T-helper 1 cell (primary cell): ENCODE data around the gene SEMA3A.
A peak's percentile ranks its signal among the peaks of the same experiment; 100 is the strongest.
"Not testable (repeated sequence)": the region's sequence is repeated elsewhere in the genome, so short reads cannot be mapped to it uniquely, and the experiment has no call there.

Experiments used
- DNase-seq, 5 donors: peaks; one replicate each; pipeline ENCODE4 v3.0.0-alpha.2; 2012 to 2020

SEMA3A gene

DNA sequence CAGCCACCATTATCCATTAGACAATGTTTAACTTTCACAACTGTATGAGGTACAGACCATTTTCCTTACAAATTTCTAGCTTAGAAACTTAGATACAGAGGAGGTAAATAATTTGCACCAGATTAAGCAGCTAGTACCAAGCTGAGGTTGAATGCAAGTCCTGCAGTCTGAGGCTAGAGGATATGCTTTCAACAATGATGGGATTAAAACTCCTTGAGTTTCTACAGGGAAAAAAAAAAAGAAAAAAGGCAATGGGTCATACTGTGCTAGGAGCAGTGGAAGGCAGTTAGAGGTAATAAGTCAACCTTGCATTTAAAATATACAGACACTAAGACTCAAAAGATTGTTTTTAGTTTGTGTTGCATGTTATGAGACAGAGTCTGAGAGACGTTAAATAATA, 86.5 kb downstream of the SEMA3A start:
- no peak for DNase-seq

DNA sequence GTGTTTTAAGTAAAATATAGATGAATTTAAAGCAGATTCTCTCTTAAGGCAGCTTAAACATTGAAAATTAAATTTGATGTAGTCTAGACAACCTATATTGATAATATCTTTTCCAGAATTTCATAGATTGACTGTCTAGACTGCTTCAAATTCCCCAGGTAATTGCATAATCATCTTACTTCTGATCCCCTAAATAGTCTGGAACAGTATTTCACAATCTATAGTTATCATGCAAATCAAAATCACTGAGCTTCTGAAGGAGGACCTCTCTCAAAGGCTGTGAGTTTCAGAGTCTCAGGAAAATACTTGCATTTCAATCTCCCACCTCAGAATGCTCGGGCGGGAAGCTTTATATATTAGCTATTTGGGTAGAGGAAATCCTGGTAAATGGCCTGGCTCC, 87.3 kb downstream of the SEMA3A start:
- no peak for DNase-seq

DNA sequence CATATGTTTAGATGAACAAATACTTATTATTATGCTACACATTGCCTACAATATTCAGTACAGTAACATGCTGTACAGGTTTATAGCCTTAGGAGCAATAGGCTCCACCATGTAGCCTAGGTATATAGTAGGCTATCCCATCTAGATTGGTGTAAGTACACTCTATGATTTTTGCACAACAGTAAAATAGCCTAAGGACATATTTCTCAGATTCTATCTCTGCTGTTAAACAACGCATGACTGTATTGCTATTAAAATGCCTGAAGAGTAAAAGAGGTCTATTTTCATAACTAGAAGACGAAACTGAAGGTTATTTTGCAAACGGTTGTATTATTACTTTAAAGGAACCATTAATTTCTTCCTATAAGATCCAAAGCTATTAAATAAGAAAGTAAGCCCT, 88.3 kb downstream of the SEMA3A start:
- DNase-seq, result no peak

DNA sequence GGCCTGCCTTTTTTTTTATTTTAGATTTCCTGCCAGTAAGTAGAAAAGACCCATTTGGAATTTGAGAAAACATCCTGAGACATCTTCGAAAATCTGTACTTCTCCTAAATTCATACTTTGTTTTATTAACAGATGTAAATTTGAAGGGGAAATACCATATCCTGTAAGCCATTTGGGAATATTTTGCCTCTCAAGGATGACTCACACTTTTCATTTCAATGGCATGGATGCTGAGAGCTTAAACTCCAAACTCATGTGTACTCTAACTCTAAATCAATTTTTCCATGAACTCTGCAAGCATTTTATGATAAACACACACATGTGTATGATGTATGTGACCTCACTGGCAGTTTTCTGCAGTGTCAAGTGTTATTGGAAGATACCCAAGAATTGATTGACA, 89.0 kb downstream of the SEMA3A start:
- DNase-seq, result no peak

DNA sequence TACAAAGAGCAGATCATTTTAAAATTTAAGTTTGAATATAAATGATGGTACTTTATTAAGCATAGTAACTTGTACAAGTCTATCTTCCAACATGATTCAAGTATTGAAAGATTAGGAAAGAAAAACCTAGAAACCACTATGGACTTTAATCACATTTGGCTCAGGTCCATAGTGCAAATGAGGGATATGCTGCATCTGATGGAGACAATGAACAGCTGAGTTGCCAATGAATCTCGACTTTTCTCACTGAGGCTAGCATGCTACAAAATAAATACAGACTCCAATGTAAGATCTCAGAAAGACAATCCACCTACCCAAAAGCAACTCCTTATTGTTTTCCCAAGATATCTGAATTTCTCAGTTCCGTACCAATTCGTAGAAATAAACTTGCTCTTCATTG, 89.8 kb downstream of the SEMA3A start:
- no peak for DNase-seq

DNA sequence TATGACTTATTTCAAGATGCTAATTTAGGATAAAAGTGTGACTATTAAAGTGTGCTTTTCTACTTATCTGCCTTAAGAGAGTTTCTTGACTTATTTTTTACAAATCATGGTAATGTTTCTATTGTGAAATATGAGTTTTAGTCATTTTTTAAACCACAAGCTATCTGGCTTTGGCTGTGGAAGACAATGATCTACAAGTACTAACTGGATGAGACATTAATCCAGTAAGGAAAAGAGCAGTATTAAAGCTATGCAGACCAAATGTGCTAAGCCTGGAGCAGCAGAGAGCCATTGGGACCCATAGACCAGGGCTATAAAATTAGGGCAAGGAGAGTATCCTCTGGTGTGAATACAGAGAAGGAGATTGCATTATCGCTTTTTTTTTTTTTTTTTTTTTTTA, 92.4 kb downstream of the SEMA3A start:
- DNase-seq, result no peak

DNA sequence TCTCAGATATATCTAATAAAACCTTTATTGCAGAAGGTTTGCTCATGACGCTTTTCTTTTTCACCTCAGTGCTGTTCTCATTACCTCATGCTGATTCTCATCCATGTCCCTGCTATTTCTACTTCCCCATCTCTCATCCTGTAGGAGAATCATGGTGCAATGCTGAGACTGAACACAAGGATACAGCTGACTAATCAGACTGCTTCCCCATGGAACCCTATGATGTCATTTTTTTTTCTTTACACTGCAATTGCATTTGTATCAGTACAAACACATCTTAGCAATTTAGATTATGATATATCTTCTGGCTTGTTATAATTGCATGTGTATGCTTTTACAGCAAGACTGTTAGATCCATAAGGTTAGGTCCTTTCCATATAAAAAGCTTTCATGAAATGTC, 93.7 kb downstream of the SEMA3A start:
- no peak for DNase-seq

DNA sequence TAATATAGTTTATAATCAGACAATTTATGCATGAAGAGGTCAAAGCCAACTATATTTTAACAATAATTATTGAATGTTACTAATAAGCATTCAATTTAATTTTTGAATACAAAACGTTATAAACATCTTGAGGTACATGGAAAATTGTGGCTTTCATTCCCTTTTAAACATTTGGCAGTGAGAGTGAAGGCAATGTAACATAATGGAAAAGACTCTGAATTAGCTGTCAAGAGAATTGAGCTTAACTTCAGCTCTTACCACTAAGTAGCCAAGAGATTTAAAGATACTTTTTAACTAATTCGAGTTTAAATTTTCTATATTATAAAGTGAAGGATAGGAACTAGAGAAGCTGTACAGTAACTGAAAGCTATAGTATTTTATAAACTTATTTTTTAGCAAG, 98.6 kb downstream of the SEMA3A start:
- DNase-seq, result no peak

DNA sequence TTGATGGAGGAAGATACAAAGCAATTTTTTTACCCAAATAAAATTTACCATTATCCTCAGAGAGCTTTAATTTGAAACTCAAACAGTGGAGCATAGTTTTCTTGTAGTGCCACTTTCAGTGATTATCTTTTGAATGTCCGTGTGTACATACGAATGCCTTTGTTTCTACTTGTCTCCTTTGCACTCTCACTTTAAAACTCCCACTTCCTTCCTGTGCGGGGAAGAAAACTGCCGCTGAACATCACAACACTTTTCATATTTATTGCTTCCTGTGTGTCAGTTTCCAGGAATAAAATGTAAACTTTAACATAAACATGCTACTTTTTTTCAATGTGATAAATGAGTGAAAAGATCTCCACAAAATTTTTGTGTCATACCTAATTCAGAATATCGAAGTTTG, 102.4 kb downstream of the SEMA3A start:
- DNase-seq, result peak in 1 of 5 donors; percentile 48

DNA sequence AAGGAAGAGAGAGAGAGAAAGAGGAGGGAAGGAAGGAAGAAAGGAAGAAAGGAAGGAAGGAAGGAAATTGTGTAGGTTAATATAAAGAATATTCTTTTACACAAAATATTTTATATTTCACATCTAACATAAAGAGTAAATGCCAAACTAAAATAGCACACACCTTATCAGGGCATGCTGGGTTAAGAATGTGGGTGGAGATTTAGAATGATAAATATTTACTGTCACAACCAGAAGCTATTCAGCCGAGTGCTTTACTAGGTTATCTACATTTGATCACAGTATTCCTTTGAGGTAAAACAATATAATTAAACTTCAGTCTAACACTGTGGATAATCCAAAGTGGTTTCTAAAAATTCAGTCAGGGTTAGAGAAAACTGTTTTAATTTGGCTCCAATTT, 103.3 kb downstream of the SEMA3A start:
- DNase-seq, result no peak

DNA sequence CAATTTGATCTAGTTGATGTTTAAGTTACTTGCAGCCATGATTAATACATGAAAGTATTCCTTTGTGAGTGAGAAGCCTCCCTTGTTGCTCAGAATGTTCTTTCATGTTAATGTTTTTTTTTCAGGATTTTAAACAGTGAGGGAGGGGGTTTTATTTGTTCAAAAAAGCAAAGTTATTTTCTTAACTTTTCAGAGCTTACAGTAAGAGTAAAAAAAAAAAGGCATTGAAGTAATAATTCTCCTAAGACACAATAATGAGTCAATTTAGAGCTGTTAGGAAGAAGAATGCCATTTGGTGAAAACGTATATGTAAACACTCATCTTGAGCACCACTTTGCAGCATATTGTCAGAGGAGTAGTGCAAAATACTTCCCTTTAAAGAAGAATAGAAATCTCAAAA, 105.8 kb downstream of the SEMA3A start:
- DNase-seq, result no peak

DNA sequence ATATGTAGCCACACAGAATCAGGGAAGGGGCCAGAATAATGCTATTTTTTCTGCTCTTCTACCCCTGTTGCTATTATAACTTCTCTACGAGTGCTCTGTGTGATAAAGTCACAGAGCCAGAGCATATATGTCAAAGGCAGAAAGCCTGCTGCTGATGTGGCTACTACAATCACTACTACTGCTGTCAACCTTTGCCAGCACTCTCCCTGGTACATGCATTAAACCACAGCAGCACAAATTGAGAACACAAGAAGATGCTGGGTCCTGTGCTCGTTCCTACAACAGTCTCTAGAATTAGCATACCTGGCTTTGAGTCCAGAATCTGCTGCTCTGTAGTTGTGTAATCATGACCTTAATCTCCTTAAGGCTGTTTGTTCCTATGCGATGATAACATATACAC, 108.6 kb downstream of the SEMA3A start:
- no peak for DNase-seq

DNA sequence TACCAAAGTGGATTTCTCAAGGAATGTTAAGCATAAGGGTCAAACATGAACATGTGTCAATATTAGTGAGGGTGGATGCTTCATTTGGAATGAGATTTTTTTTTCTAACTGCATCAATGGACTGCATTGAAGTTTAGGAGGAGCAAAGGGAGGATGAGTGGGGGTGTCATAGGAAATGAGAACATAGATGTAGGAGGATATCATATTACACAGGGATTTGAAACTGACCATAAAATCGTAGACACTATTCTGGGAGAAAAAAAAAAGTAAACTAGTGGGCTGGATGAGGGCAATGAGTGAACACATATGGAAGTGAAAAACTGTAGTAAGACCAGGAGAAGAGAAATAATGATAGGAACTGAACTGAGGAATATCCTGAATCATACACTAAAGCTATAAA, 109.4 kb downstream of the SEMA3A start:
- no peak for DNase-seq

DNA sequence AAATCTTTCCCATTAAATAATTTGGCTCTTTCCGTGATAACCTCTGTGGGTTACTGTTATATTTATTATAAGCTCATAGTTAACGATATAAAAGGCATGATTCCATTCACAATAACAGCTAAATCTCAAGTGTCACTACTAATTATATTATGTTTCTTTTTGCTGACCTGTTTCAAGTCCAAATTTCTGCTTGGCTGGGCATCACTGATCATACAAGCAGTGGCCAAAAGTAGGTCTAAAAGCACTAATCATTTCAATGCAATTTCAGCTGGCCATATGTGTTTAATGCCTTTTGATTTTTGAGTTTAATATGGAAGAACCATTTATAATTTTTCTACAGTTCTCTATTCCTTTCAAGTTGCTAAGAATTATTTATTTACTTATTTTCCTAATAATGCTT, 110.7 kb downstream of the SEMA3A start:
- DNase-seq, result no peak

DNA sequence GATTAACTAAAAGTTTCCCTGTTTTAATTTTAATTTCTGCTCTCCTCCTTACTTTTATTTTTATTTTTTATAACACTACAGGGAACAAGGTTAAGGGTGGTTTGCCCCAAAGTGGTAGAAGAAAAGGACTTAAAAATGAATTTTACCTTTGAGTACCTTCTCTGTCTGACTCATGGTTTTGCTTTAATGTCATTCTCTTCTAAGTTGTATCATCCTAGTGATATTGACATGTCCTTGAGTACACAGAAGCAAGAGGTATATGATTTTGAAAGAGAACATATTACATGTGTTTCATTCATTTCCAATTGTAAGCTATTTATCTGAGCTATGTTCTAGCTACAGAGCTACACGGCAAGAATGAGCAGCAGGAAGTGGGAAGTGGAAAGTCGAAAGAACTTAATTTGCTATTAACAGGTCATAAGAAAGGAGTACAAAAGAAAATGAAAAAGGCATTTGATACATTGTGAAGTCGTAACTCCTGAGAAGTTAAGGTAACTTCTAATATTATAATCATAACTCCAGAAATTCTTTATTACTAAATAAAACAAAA, 112.5 kb downstream of the SEMA3A start:
- no peak for DNase-seq

DNA sequence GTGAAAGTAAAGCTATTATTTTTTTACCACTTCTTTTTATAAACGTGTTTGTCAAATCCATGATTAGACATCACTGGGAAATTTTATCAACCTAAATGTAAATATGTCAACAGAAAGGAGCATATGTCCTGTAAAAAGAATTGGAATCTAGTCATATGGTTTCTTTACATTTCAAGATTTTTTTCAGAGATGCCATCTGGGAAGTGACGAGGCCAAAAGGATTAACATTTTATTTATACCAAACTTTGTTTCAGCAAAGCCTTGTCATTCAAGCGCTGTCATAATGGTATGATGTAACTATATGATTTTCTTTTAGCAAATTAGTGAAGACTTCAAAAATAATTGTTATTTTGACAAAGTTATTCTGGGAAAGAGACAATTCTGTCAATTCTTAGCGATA, 117.3 kb downstream of the SEMA3A start:
- no peak for DNase-seq

DNA sequence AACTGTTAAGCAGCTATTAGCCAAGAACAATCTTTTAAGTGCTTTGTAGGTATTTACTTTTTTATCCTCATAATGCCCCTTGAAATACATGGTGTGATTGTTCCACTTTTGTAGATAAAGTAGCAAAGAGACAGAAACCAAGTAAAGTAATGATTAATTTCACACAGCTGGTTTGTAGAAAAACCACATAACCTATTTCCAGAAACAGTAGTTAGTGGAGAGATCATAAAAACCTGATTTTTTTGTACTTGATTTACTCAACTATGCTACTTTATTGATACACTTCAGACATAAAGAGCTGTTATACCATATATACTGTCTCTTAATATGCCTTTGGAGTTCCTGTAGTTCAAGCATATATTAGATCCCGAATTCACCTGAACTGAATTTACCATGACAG, 118.4 kb downstream of the SEMA3A start:
- no peak for DNase-seq

DNA sequence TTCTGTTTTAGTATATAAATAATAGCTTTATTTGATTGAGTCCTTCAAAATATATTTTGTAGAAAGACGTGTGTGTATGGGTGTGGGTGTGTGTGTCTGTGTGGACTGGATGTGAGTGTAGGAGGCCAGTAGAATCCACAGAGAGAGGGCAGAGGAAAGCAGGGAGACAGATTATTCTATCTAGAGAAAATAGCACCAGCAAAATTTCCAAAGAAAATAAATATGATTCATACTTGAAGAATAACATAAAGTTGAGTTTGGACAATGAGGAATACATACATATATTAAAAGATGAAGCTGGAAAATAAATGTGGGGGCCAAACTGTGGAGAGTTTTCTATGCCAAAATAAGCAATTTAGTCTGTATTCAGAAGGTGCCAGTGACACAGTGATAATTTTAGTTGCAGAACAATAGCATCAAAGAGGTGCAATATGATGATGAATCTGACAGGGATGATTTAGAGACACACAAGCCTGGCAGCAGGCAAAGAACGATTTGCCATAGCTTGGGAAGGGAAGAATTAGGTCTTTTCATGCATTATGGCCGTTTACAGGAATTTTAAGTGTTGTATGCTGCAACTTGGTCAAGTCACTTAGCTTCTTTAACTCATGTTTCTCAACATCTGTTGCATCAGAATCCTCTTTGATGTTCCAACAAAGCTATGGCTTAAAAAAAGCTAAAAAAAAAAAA, 121.3 kb downstream of the SEMA3A start:
- DNase-seq, result no peak

DNA sequence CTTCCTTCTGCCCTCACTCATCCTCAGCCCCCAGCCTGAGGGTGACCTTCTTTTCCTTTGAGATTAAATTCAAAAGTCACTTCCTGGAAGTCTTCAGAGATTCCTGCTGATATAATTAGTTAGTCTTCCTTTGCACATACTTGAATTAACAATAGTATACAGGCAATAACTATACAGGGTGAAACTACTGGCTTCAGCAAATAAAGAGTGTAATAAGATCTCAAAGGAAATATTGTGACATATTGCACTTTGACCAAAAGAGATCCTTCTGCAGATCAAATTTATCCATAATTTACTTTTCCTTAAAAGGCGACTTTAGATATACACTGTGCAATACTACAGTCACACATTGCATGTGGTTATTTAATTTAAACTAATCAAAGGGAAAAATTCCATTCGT, 123.8 kb downstream of the SEMA3A start:
- DNase-seq, result no peak

DNA sequence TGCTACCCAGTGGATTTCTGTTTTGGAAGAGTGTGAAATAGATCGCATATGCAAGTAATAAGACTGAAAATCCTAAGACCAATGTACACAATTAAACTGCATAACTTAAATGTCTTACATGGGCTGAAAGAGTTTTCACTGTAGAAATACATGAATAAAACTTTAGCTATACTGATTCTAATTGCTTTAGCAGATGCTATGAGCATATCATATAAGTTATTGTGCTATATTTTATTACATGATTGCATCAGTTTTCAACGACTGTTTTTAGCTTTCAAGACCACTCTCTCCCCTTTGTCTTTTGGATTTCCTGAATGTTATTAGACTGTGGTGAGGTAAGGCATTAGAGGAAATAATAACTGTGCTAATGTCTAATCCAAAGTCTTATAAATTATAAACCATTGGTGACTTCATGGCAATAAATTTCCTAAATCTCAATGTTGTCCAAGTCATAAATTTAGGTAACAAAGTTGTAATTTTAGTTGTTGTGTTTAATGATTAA, 124.5 kb downstream of the SEMA3A start:
- DNase-seq, result no peak

DNA sequence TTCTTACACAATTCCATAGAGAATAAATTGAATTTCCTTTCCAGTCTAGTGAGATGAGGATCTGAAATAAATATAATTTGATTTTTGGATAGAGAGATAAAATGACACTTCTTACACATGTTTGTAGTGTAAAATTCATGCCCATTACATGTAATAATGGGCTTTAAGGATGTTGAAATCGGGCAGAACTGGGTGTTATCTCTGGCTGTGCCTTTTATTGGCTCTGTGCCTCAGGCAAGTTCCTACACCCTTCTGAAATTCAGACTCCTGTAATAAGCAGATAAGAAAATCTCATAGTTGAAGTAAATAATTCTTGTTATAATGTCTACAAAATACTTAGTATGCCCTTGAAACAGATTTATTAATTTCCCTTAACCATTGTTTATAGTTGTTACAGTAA, 125.6 kb downstream of the SEMA3A start:
- DNase-seq, result no peak

DNA sequence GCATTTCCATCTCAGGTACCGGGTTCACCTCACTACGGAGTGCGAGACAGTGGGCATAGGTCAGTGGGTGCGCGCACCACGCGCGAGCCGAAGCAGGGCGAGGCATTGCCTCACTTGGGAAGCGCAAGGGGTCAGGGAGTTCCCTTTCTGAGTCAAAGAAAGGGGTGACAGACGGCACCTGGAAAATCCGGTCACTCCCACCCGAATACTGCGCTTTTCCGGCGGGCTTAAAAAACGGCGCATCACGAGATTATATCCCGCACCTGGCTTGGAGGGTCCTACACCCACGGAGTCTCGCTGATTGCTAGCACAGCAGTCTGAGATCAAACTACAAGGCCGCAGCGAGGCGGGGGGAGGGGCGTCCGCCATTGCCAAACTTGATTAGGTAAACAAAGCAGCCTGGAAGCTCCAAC, 132.1 kb downstream of the SEMA3A start:
- DNase-seq, result not testable (repeated sequence)

DNA sequence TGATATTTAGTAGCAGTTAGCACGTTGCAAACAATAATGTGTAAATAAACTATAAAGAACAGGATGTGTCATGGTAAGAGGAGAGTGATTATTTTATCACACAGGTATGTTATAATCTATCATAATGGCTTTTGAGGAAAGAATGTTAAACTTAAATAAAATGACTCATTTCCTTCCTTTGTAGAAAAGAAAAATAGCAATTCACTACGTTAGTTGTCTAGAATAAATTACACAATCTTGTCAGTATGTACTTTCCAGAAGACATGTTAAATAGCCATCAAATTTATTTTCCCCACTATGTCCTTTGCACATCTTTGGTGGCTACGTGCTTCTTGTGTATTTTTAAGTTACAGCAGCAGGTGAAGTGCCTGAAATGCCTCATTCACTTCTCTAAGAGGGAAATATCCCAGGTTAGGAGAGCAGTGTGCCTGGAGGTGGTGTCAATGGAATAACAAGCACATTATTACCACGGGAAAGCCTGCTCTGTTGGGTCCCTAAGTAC, 133.8 kb downstream of the SEMA3A start:
- no peak for DNase-seq

DNA sequence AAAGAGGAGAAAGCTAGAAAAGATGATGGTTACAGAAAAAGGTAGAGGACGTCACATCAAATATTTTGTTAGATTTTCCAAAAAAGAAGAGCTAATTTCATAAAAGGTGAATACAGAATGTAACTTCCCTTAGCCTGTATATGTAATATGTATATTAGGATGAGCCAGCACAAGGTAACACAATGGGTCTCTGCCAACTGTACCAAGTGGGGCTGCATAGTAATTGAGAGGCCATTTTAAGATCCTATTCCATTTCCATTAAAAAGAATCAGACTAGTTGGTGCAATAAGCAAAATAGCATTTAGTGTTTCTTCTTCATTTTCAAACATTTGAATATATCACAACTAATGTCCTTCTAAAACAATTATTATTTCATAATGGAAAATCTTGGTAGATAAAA, 134.6 kb downstream of the SEMA3A start:
- no peak for DNase-seq
